ENCODE data around the gene BICDL1. TPM values are rescaled to one million over a fixed set of nuclear protein-coding genes. Genes with fewer than 3 reads are reported as not detected.

The BICDL1 gene
- total RNA-seq, 1 experiment from 2014 or later: 18.2 TPM

GRCh38 chr12:120019938-120020337, 30.9 kb downstream of the BICDL1 start:
- no peak for TF ChIP-seq YY1 (IDR thresholded peaks at IDR 0.05; ENCODE audit: extremely low read depth, insufficient replicate concordance, low read depth, low read length)
- TF ChIP-seq TCF7L2 (IDR thresholded peaks at IDR 0.05; ENCODE audit: borderline replicate concordance, extremely low read depth, insufficient read depth, insufficient read length): no peak
- no peak for TF ChIP-seq EZH2phosphoT487 (IDR thresholded peaks at IDR 0.05; ENCODE audit: borderline replicate concordance)
- no peak for TF ChIP-seq EGR1 (IDR thresholded peaks at IDR 0.05; ENCODE audit: low read depth)
- TF ChIP-seq EZH2 (IDR thresholded peaks at IDR 0.05): no peak
- RAD21 ChIA-PET (ENCODE audit: low non-redundant PET in 1 of 2, low total read pairs in 2 of 2, uncharacterized antibody in 2 of 2, unreplicated experiment in 2 of 2): no interaction called here
- no peak overlapping the region for H3K9ac ChIP-seq (ENCODE audit: low read length)
- no peak overlapping the region for H3K4me3 ChIP-seq (replicated peaks in 1 of 2; ENCODE audit: low read depth in 1 of 2, low read length in 2 of 2)
- DNase-seq (ENCODE audit: low read depth, low spot score) (no peak), ATAC-seq (no peak)
- H4K20me1 ChIP-seq (ENCODE audit: insufficient read depth): no peaks in the 10 kb centered on the region
- no peak overlapping the region for H3K4me2 ChIP-seq (ENCODE audit: low read length)
- intact Hi-C loops (cut with micrococcal nuclease): no loop called here
- H3K9me3 ChIP-seq (ENCODE audit: control insufficient read depth in 1 of 2, insufficient read depth in 1 of 2, low read depth in 1 of 2, low read length in 2 of 2): no peaks in the 10 kb centered on the region
- H3K9me2 ChIP-seq (ENCODE audit: insufficient read depth): no peaks in the 10 kb centered on the region
- no peaks in the 10 kb centered on the region for H3K79me2 ChIP-seq (ENCODE audit: insufficient read depth, low read length)
- no peak overlapping the region for H3K27ac ChIP-seq (ENCODE audit: low read depth, low read length)
- H3K4me1 ChIP-seq (ENCODE audit: control insufficient read depth in 1 of 2, insufficient read depth in 2 of 2, low read length in 2 of 2): peaks cover 0 to under 1% of the 10 kb centered on the region in 2 experiments; a peak in 1 of 4 replicates
- CTCF ChIA-PET: no interaction called here
- H3K36me3 ChIP-seq (ENCODE audit: control insufficient read depth in 1 of 2, insufficient read depth in 2 of 2, low read length in 2 of 2): no peaks in the 10 kb centered on the region
- BruUV-seq (replicated peaks): no TSS peak
- no peaks in the 10 kb centered on the region for H3K27me3 ChIP-seq (ENCODE audit: insufficient read depth, low read length)
- POLR2A ChIA-PET: no interaction called here
- H2AFZ ChIP-seq (ENCODE audit: low read depth, low read length, poor library complexity, severe bottlenecking): no peak overlapping the region

GRCh38 chr12:120024193-120024592, 35.2 kb downstream of the BICDL1 start:
- ChIA-PET RAD21 (ENCODE audit: low non-redundant PET in 1 of 2, low total read pairs in 2 of 2, uncharacterized antibody in 2 of 2, unreplicated experiment in 2 of 2) (no interaction called here), CTCF (no interaction called here), POLR2A (no interaction called here)
- H3K27me3 ChIP-seq (ENCODE audit: insufficient read depth, low read length): no peaks in the 10 kb centered on the region
- H3K27ac ChIP-seq (ENCODE audit: low read depth, low read length): no peak overlapping the region
- H3K9me2 ChIP-seq (ENCODE audit: insufficient read depth): no peaks in the 10 kb centered on the region
- DNase-seq (ENCODE audit: low read depth, low spot score) (no peak), ATAC-seq (no peak)
- intact Hi-C loops (cut with micrococcal nuclease): no loop called here
- H3K4me3 ChIP-seq (replicated peaks in 1 of 2; ENCODE audit: low read depth in 1 of 2, low read length in 2 of 2): no peak overlapping the region
- no TSS peak for BruUV-seq (replicated peaks)
- no peaks in the 10 kb centered on the region for H3K36me3 ChIP-seq (ENCODE audit: control insufficient read depth in 1 of 2, insufficient read depth in 2 of 2, low read length in 2 of 2)
- no peaks in the 10 kb centered on the region for H3K9me3 ChIP-seq (ENCODE audit: control insufficient read depth in 1 of 2, insufficient read depth in 1 of 2, low read depth in 1 of 2, low read length in 2 of 2)
- TF ChIP-seq ATF3 (IDR thresholded peaks at IDR 0.05) (no peak), SRF (IDR thresholded peaks at IDR 0.05; ENCODE audit: low read depth) (no peak)
- no peak overlapping the region for H3K4me2 ChIP-seq (ENCODE audit: low read length)
- H3K4me1 ChIP-seq (ENCODE audit: control insufficient read depth in 1 of 2, insufficient read depth in 2 of 2, low read length in 2 of 2): no peaks in the 10 kb centered on the region
- no peaks in the 10 kb centered on the region for H3K79me2 ChIP-seq (ENCODE audit: insufficient read depth, low read length)
- H3K9ac ChIP-seq (ENCODE audit: low read length): no peak overlapping the region
- no peaks in the 10 kb centered on the region for H4K20me1 ChIP-seq (ENCODE audit: insufficient read depth)
- no peak overlapping the region for H2AFZ ChIP-seq (ENCODE audit: low read depth, low read length, poor library complexity, severe bottlenecking)
